Stimulated activated CD8-positive, alpha-beta memory T cell treated with anti-CD3 and anti-CD28 coated beads, Interleukin-15, amount 100 ng/mL, for 48 hours (primary cell): ENCODE data around the gene LIG3.
"Not testable (repeated sequence)": the region's sequence is repeated elsewhere in the genome, so short reads cannot be mapped to it uniquely, and the experiment has no call there.

ENCODE experiments used
- DNase-seq, 2 donors: peaks; one replicate each; pipeline ENCODE4 v3.0.0-alpha.2; 2020; ENCODE audit warnings: low read depth in 2 of 2

Gene LIG3

GRCh38 chr17:34980353-34980680 lies at the start of gene LIG3:
LIG3 (plus strand) TSS chr17:34980512; CDS start chr17:34983006, 2,494 bp downstream.
- peak; percentile 92 for DNase-seq

GRCh38 chr17:34950780-34951179 lies 29.5 kb upstream of the LIG3 start:
- DNase-seq = not testable (repeated sequence)

GRCh38 chr17:34958438-34958837 lies 21.9 kb upstream of the LIG3 start:
- no peak for DNase-seq

GRCh38 chr17:34961093-34961911 lies 19.0 kb upstream of the LIG3 start, which contains the start of the genes CCT6B and ZNF830:
CCT6B (minus strand) TSS chr17:34961460; CDS start chr17:34961393, 67 bp downstream.
ZNF830 (plus strand) TSS chr17:34961540; CDS start chr17:34961567, 27 bp downstream.
- DNase-seq = peak; percentile 82 to 84

GRCh38 chr17:34974179-34974578 lies 6.1 kb upstream of the LIG3 start:
- no peak for DNase-seq

- DNase-seq = no peak
Measured at GRCh38 chr17:34974794-34975785, 5.2 kb upstream of the LIG3 start.

GRCh38 chr17:34979153-34979552 lies 1.2 kb upstream of the LIG3 start:
- no peak for DNase-seq

GRCh38 chr17:34979650-34980352 lies 511 bp upstream of the LIG3 start:
- no peak for DNase-seq

- DNase-seq = peak; percentile 60 to 65
Measured at GRCh38 chr17:34980681-34981537, 597 bp downstream of the LIG3 start.

- DNase-seq = no peak
Measured at GRCh38 chr17:34981538-34982241, 1.4 kb downstream of the LIG3 start.

- DNase-seq = no peak
Measured at GRCh38 chr17:34987232-34987631, 6.9 kb downstream of the LIG3 start.

GRCh38 chr17:34988644-34989043 lies 8.3 kb downstream of the LIG3 start:
- no peak for DNase-seq

GRCh38 chr17:34989473-34989872 lies 9.2 kb downstream of the LIG3 start:
- DNase-seq = no peak

GRCh38 chr17:34990921-34991365 lies 10.6 kb downstream of the LIG3 start:
- no peak for DNase-seq

GRCh38 chr17:34991606-34992005 lies 11.3 kb downstream of the LIG3 start:
- DNase-seq = no peak

- no peak for DNase-seq
Measured at GRCh38 chr17:34993031-34993430, 12.7 kb downstream of the LIG3 start.

- no peak for DNase-seq
Measured at GRCh38 chr17:34996422-34997285, 16.3 kb downstream of the LIG3 start.

GRCh38 chr17:34997355-34997862 lies 17.1 kb downstream of the LIG3 start:
- no peak for DNase-seq

- peak; percentile 56 to 58 for DNase-seq
Measured at GRCh38 chr17:34998205-34998604, 17.9 kb downstream of the LIG3 start.
